Measurements from ENCODE around the gene HEATR1. TPM values are rescaled to one million over a fixed set of nuclear protein-coding genes. Genes with fewer than 3 reads are reported as not detected.

HEATR1 gene
- total RNA-seq, 5 donors from 2014 or later (not counting 1 experiment from before 2014, with no cell fraction given), result 42.3 to 49.8 (median 46.9) TPM

DNA sequence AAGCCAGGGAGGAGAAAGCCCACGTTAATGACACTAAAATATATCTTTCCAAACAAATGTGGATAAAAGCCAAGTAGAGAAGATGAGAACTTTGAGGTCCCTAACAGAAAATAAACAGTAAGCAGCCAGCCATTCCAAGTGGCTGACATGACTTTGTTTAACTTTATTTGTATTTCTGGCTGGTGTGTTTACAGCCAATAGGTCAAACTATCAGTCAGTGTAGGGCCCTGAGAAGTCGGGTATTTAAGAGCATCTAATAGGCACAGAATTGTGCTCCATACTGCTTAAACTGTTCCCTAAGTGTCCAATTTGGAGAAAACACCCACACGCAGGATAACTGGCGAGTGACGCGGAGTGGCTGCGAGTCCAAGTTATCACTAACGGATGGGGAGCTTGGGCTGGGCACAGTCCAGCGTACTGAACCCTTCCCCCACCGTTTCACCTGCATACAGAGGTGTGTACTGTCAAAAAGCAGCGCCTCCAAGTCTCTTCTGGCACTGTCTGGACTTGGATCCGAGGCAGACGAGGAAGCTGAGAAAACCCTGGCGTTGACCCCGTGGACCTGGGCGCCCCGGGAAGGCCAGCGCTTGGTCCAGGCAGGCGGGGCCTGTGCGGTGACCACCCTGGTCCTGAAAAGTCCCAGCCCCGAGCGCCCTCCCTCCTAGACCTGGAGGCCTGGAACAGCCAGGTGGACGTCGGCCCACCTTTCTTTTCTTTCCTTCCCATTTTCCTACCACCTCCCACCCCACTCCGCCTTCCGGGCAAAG, 81.2 kb downstream of the HEATR1 start:
- H3K4me1 Mint-ChIP-seq, result peaks cover 31 to 43% (median 43%) of the 10 kb centered on the region in 3 donors
- peak overlapping the region; percentile 98 to 99 for H3K27ac Mint-ChIP-seq
- no peaks in the 10 kb centered on the region for H3K27me3 Mint-ChIP-seq
- 54% methylated on average over 25 of the region's 26 CpGs for WGBS (ENCODE audit: insufficient coverage)
- ATAC-seq (replicated peaks in 1 of 4) (no peak), DNase-seq (no peak)
- ChIA-PET CTCF (no interaction called here), POLR2A (interaction anchor here in 1 of 2 donors (0.7 to 0.8 kb wide), 2 partner anchors 272 to 384 kb away, joined by 3 read pairs; partner anchors contain the start of gene MTR)
- Histone ChIP-seq H3K4me3 (ENCODE audit: control insufficient read depth in 1 of 2, extremely low read depth in 1 of 2, low read length in 1 of 2) (peak overlapping the region; percentile 94 to 98), H3K36me3 (ENCODE audit: control insufficient read depth in 2 of 2, extremely low read depth in 1 of 2, insufficient read depth in 1 of 2, low read length in 1 of 2) (peaks cover 0 to 17% of the 10 kb centered on the region in 2 donors), H3K27me3 (replicated peaks in 1 of 2; ENCODE audit: control insufficient read depth in 2 of 2, extremely low read depth in 1 of 2, insufficient read depth in 2 of 2, low read length in 1 of 2) (no peaks in the 10 kb centered on the region), H3K9me3 (no peaks in the 10 kb centered on the region), H3K27ac (ENCODE audit: low read length) (peak overlapping the region; percentile 81), H3K4me1 (ENCODE audit: control insufficient read depth in 1 of 2, extremely low read depth in 1 of 2, insufficient read depth in 2 of 2, low read length in 2 of 2) (peaks cover 6 to 12% of the 10 kb centered on the region in 2 experiments)
- H3K9me3 Mint-ChIP-seq, result no peaks in the 10 kb centered on the region
- H3K36me3 Mint-ChIP-seq, result peaks cover 16% of the 10 kb centered on the region
- H3K4me3 Mint-ChIP-seq, result peak overlapping the region; percentile 97 to 98 (median 98)

DNA sequence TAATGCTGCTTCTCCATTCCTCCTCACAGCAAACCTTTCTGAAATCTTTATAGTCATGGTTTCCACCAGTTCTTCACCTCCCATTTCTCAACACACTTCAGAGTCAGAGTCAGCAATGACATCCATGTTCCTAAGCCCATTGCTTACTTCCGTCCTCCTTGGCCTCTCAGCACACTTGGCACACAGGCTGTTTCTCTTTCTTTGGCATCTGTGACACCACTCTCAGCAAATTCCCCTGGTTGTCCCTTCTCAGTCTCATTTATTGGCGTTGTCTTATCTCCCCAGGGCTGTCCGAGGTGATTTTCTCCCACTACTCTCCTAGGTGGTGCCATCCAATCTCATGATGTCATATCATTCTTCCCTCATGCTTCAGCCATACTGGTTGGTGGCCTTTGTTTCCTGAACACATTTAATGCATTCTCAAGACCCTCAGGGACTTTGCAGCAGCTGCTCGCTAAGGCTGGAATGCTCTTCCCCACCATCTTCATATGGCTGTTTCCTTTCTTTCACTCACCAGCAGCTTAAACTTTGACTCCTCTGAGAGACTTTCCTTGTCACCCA, 83.8 kb downstream of the HEATR1 start:
- DNase-seq, result no peak
- H3K4me3 Mint-ChIP-seq, result no peak overlapping the region
- POLR2A ChIA-PET, result no interaction called here
- H3K4me1 Mint-ChIP-seq, result peaks cover 36 to 55% (median 50%) of the 10 kb centered on the region in 3 donors
- no peaks in the 10 kb centered on the region for H3K27me3 Mint-ChIP-seq
- Histone ChIP-seq H3K9me3 (no peaks in the 10 kb centered on the region), H3K36me3 (ENCODE audit: control insufficient read depth in 2 of 2, extremely low read depth in 1 of 2, insufficient read depth in 1 of 2, low read length in 1 of 2) (no peaks in the 10 kb centered on the region), H3K27me3 (replicated peaks in 1 of 2; ENCODE audit: control insufficient read depth in 2 of 2, extremely low read depth in 1 of 2, insufficient read depth in 2 of 2, low read length in 1 of 2) (no peaks in the 10 kb centered on the region), H3K4me1 (ENCODE audit: control insufficient read depth in 1 of 2, extremely low read depth in 1 of 2, insufficient read depth in 2 of 2, low read length in 2 of 2) (peaks cover 17 to 20% of the 10 kb centered on the region in 2 experiments), H3K27ac (ENCODE audit: low read length) (no peak overlapping the region), H3K4me3 (ENCODE audit: control insufficient read depth in 1 of 2, extremely low read depth in 1 of 2, low read length in 1 of 2) (no peak overlapping the region)
- WGBS (ENCODE audit: insufficient coverage), result 91% methylated on average over 4 of the region's 4 CpGs
- no peak for ATAC-seq (replicated peaks in 1 of 4)
- no peaks in the 10 kb centered on the region for H3K36me3 Mint-ChIP-seq
- H3K27ac Mint-ChIP-seq, result no peak overlapping the region
- no peaks in the 10 kb centered on the region for H3K9me3 Mint-ChIP-seq
- CTCF ChIA-PET, result interaction anchor here in 1 of 2 donors (0.6 kb wide), 1 partner anchor 20 kb away, joined by 4 read pairs; no protein-coding TSS in a partner anchor

DNA sequence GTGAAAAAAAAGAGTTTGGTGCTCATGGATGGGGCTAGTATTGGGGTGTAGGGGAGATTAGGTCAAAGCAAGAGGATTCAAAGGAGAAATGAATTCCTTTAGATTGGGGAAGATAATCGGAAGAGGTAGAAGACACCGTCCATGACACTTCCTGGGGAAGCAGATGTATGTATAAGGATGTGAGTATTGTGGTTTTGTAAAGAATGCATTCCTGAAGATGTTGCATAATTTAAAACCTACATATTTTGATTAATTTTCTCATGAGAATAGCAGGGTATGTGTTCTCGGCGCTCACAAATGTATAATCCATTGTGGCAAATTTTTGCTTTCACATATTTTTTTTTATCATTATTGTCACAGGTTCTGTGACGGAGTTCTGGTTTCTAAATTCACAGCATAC, 86.0 kb downstream of the HEATR1 start:
- Histone ChIP-seq H3K36me3 (ENCODE audit: control insufficient read depth in 2 of 2, extremely low read depth in 1 of 2, insufficient read depth in 1 of 2, low read length in 1 of 2) (no peaks in the 10 kb centered on the region), H3K4me1 (ENCODE audit: control insufficient read depth in 1 of 2, extremely low read depth in 1 of 2, insufficient read depth in 2 of 2, low read length in 2 of 2) (peaks cover 13% of the 10 kb centered on the region in 2 experiments), H3K27ac (ENCODE audit: low read length) (no peak overlapping the region), H3K4me3 (ENCODE audit: control insufficient read depth in 1 of 2, extremely low read depth in 1 of 2, low read length in 1 of 2) (no peak overlapping the region), H3K9me3 (no peaks in the 10 kb centered on the region), H3K27me3 (replicated peaks in 1 of 2; ENCODE audit: control insufficient read depth in 2 of 2, extremely low read depth in 1 of 2, insufficient read depth in 2 of 2, low read length in 1 of 2) (no peaks in the 10 kb centered on the region)
- Mint-ChIP-seq H3K36me3 (no peaks in the 10 kb centered on the region), H3K9me3 (no peaks in the 10 kb centered on the region), H3K4me1 (peaks cover 26 to 48% (median 43%) of the 10 kb centered on the region in 3 donors), H3K27me3 (no peaks in the 10 kb centered on the region), H3K4me3 (no peak overlapping the region), H3K27ac (peak overlapping the region; percentile 66 to 96)
- POLR2A ChIA-PET, result interaction anchor here in 1 of 2 donors (1.0 kb wide), 1 partner anchor 276 kb away, joined by 4 read pairs; no protein-coding TSS in a partner anchor
- no CpG with 5 or more reads among the region's 5 CpGs for WGBS (ENCODE audit: insufficient coverage)
- ATAC-seq (replicated peaks in 1 of 4), result no peak
- CTCF ChIA-PET, result interaction anchor here in 1 of 2 donors (0.6 kb wide), 1 partner anchor 456 kb away, joined by 3 read pairs; no protein-coding TSS in a partner anchor
- DNase-seq, result no peak

DNA sequence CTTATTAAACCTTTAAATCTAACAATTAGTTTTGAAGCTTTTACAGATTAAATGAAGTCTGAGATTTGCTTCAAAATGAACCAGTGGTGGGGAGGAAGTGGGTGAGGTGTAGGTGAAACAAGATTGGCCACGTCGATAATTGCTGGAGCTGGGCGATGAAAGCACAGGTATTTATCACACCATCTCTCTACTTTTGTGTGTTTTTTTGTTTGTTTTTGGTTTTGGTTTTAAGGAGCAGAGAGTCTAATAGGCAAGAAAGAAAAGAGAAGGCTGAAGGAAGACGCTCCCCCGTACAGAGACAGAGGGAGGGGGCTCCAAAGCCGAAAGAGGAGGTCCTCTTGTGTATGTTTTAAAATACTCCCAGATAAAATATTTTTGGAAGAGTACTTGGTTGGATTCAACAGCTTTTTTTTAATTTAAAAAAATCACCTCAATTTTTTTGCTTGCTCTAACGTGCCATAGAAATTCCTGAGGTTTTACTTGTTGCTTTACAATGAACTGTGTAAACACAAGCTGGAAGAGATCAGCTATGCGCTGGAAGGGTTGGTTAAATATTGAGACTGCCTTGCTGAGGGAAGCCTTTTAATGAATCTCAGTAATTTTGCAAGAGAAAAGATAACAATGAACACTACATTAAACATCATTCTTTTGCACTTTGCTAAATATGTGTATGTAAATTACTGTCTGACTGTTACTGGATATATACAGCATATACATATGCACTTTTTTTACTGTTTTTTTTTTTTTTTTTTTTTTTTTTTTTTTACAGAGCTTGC, 87.2 kb downstream of the HEATR1 start:
- Histone ChIP-seq H3K4me3 (ENCODE audit: control insufficient read depth in 1 of 2, extremely low read depth in 1 of 2, low read length in 1 of 2) (peak overlapping the region in 1 of 2 donors; percentile 12), H3K27ac (ENCODE audit: low read length) (peak overlapping the region; percentile 59), H3K4me1 (ENCODE audit: control insufficient read depth in 1 of 2, extremely low read depth in 1 of 2, insufficient read depth in 2 of 2, low read length in 2 of 2) (peaks cover 10 to 13% of the 10 kb centered on the region in 2 experiments), H3K27me3 (replicated peaks in 1 of 2; ENCODE audit: control insufficient read depth in 2 of 2, extremely low read depth in 1 of 2, insufficient read depth in 2 of 2, low read length in 1 of 2) (no peaks in the 10 kb centered on the region), H3K9me3 (no peaks in the 10 kb centered on the region), H3K36me3 (ENCODE audit: control insufficient read depth in 2 of 2, extremely low read depth in 1 of 2, insufficient read depth in 1 of 2, low read length in 1 of 2) (no peaks in the 10 kb centered on the region)
- H3K4me1 Mint-ChIP-seq, result peaks cover 19 to 39% (median 33%) of the 10 kb centered on the region in 3 donors
- ChIA-PET POLR2A (interaction anchor here (0.6 to 1.0 kb wide), 7 partner anchors 18 to 492 kb away, joined by 3 to 6 read pairs (median 4); no protein-coding TSS in a partner anchor), CTCF (interaction anchor here (0.5 to 1.3 kb wide), 6 partner anchors 9 to 66 kb away, joined by 3 to 12 read pairs (median 4); no protein-coding TSS in a partner anchor)
- ATAC-seq (replicated peaks in 1 of 4), result peak; percentile 90 to 94 (median 92)
- H3K27ac Mint-ChIP-seq, result peak overlapping the region; percentile 93 to 96
- WGBS (ENCODE audit: insufficient coverage), result no CpG with 5 or more reads among the region's 8 CpGs
- peak overlapping the region; percentile 72 to 75 (median 73) for H3K4me3 Mint-ChIP-seq
- no peaks in the 10 kb centered on the region for H3K9me3 Mint-ChIP-seq
- H3K36me3 Mint-ChIP-seq, result no peaks in the 10 kb centered on the region
- peak in 33 of 35 experiments; percentile 10 to 65 (median 30) for DNase-seq
- no peaks in the 10 kb centered on the region for H3K27me3 Mint-ChIP-seq

DNA sequence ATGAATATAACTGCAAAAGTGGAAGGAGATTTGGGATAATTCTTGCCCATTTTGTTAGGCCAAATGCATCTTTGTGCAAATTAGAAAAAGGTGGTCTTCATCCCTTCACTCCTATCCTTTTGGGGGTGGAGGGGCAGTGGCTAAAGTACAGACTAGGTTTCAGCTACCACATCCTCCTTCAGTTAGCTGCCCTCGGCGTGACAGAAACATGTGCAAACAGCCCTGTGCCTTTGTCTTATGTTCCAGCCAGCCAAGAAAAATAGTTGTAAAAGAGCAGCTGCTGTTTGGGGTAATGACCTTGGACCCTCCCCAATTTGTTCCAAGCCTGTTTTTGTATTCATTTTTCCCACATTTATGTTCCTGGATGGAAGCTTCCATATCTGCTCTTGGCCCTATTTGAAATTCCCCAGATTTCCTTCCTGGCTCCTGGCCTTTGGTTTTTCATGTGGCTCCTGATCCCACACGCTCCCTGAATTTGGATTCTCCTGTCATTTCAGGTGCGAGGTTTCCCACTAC, 88.8 kb downstream of the HEATR1 start:
- Mint-ChIP-seq H3K4me3 (peak overlapping the region in 1 of 3 donors; percentile 75), H3K9me3 (no peaks in the 10 kb centered on the region), H3K36me3 (no peaks in the 10 kb centered on the region), H3K4me1 (peaks cover 19 to 40% (median 33%) of the 10 kb centered on the region in 3 donors), H3K27ac (peak overlapping the region; percentile 93 to 96), H3K27me3 (no peaks in the 10 kb centered on the region)
- CTCF ChIA-PET, result interaction anchor here in 1 of 2 donors (0.5 kb wide), 1 partner anchor 194 kb away, joined by 3 read pairs; no protein-coding TSS in a partner anchor
- Histone ChIP-seq H3K4me3 (ENCODE audit: control insufficient read depth in 1 of 2, extremely low read depth in 1 of 2, low read length in 1 of 2) (no peak overlapping the region), H3K27ac (ENCODE audit: low read length) (no peak overlapping the region), H3K36me3 (ENCODE audit: control insufficient read depth in 2 of 2, extremely low read depth in 1 of 2, insufficient read depth in 1 of 2, low read length in 1 of 2) (no peaks in the 10 kb centered on the region), H3K27me3 (replicated peaks in 1 of 2; ENCODE audit: control insufficient read depth in 2 of 2, extremely low read depth in 1 of 2, insufficient read depth in 2 of 2, low read length in 1 of 2) (no peaks in the 10 kb centered on the region), H3K4me1 (ENCODE audit: control insufficient read depth in 1 of 2, extremely low read depth in 1 of 2, insufficient read depth in 2 of 2, low read length in 2 of 2) (peaks cover 10 to 13% of the 10 kb centered on the region in 2 experiments), H3K9me3 (no peaks in the 10 kb centered on the region)
- 100% methylated on average over 1 of the region's 4 CpGs for WGBS (ENCODE audit: insufficient coverage)
- POLR2A ChIA-PET, result no interaction called here
- no peak for ATAC-seq (replicated peaks in 1 of 4)
- no peak for DNase-seq

Data from T-cell (primary cell).